SH-SY5Y (cell line): ENCODE results near the gene RBBP8NL.

Experiments
- GATA2 ChIP-seq: IDR thresholded peaks from 2 replicates; pipeline ENCODE4 v1.6.1; 2011; ENCODE audit warnings: mild to moderate bottlenecking, low read depth, low read length
- GATA3 ChIP-seq: IDR thresholded peaks from 2 replicates; pipeline ENCODE4 v1.6.1; 2011; ENCODE audit warnings: low read depth, mild to moderate bottlenecking, low read length, moderate library complexity

RBBP8NL gene

DNA sequence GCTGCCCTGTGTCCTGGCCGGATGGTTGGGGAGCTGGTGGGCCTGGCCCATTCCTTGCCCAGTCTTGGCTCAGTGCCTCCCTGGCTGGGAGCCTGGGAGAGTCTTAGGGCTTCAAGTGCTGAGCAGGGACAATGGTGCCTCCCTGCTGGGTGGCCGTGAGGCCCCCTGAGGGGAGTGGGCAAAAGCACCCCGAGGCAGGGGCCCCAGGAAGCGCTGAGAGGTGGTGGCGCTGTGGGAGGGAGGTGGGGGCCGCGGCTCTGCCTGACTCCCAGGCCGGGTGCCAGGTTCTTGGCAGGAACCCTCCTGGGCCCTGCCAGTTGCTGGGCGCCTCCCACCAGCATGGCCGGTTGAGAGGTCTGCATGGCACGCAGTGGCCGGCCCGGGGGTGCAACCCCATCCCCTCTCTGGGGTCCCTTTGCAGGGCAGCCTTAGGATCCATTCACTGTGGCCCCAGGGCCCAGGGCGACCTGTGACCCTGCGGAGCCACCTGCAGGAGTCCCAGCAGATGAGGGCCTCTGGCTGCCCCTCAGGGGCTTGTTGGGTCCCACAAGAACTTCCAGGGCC lies 49.6 kb downstream of the RBBP8NL start:
- no peak for TF ChIP-seq GATA2
- TF ChIP-seq GATA3 = no peak

DNA sequence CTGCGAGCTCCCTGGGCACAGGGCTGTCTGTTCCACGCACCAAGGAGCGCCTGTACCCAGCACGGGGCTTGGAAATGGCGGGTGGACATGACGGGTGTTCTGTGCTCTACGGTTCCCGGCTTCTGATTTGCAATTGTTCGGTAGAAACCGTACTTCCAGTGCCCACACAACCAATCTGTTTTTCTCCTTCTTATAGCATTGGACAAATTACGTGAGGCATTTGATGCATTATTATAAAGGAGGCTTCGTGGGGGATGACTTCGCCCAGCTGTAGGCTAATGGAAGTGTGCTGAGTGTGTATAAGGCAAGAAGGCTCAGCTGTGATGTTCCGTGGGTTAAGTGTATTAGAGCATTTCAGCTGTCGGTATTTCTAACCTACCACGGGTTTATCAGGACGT lies 50.3 kb downstream of the RBBP8NL start:
- TF ChIP-seq GATA3 (no peak), GATA2 (no peak)

DNA sequence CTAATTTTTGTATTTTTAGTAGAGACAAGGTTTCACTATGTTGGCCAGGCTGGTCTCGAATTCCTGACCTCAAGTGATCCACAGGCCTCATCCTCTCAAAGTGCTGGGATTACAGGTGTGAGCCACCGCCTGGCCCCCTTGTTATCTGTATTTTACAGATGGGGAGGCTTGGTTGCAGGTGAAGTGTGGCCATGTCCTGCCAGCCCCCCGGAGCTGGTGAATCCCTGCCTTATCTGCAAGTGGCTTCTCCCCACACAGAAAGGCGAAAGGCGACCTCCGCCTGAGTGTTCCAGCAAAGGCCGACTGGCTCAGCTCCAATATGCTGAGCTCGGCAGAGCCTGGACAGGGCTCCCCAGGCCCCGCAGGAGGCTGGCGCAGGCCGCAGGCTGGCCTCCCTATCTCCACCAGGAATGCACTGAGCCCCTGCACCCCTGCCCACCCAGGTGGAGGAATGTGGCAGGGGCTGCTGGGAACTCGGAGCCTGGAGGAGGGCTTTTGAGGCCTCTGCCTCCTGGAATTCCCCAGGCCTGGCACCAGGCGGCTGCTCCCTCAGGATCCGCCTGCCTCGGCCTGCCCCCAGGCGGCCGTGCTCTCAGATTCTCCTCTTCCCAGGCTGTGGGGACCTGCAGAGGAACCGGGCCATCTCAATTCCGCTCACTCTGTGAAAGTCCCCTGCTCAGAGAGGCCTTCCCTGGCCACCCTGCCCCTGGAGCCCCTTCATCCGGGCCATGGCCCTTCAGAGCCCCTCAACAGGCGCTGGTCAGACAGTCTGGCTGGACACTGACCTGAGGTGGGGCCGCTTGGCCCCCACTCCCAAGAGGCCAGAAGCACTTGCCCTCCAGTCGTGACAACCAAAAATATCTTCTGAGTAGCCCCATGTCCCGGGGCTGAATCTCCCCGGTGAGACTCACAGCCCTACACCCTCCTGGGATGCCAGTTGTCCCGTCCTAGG lies 51.0 kb downstream of the RBBP8NL start:
- TF ChIP-seq GATA2 = no peak
- no peak for TF ChIP-seq GATA3

DNA sequence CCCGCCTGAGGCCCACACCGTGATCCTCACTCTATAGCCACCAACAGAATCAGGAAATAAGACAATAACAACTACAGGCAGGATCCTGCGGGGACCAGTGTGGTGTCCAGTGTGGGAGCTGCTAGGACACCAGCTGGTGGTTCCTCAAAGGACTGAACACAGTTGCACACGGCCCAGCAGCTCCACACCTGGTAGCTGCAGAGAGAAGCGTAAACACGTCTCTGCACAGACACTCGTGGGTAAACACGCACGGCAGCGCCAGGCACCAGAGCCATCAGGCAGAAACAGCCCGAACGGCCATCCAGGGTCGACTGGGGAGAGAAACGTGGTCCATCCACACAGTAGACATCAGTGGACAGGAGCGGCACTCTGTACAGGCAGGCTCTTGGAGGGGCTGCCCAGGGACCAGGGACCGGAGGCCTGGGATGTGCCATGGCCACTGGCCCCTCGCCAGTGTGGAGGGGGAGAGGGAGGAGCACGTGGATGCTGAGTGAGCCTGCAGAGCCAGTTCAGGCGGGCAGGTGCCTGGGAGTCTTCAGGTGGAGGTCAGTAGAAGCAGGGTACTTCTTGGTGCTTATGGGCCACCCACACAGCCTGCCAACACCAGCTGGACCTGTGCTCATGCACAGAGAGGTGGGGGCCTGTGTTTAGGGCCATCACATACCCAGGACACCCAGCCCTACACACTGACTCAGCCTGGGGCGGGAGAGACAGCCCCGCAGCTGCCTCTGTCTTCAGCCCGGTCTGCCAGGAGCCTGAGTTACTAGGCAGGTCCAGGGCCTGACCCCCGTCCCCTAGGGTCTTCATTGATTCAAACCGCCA lies 52.8 kb downstream of the RBBP8NL start:
- no peak for TF ChIP-seq GATA3

DNA sequence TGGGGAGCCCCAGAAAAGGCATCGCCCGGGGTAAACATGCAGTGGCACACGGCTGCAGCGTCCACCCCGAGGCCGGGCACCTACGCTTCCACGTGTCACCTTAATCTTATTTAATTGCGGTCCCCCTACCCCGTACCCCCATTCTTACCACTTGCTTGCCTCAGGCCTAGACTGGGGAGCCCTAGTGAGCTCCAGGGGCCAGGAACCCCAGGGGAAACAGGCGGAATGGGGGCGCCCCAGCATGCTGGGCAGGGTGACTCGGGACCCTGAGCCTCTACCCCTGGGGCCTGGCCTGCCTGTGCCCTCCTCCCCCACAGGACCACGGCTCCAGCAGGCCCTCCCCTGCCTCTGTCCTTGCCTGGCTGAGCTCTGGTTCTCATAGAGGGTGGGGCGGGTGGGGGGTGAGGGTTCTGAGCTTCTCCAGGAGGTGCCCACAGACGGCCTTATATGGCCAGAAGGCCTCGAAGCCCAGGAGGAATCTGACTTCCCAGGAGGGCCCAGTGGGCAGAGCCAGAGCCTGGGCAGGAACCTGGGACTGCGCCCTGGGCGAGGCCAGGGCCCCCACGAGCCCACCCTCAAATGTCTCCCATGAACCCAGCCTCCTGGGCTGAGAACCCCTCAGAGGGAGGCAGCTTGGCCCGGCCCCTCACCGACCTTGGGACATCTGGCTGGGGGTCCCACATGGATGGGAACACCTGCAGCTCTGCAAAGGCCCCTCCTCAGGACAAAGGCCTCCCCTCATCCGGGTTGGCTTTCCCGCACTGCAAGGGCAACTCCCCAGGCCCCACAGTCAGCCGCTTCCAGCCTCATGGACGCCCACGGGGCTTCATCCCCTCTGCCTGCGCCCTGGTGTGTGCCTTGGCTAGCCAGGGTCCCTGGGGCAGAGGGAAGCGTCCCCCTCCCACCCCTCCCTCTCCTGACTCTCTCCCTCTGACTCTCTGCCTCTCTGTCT lies 55.0 kb downstream of the RBBP8NL start:
- TF ChIP-seq GATA2 (no peak), GATA3 (no peak)

DNA sequence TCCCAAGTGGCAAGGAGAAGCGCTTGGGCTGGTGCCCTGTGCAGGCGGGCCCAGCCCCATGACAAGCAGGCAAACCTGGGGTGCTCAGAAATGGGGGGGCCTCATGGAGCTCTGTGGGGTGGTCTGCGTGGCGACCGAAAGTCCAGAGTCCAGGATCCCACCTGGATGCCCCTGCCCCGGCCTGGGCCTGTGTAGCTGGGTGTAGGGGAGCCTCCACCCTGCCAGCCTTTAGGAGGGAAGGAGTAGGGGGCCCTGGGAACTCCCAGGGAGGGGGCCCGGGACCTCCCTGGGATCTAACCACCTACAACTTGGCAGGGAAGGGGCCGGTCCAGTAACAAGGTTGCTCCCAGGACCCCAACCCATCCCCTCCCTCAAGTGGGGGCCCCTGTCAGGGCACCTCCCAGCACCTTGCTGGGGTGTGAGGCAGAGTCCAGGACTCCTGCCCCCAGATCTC lies 55.7 kb downstream of the RBBP8NL start:
- no peak for TF ChIP-seq GATA3
- no peak for TF ChIP-seq GATA2

DNA sequence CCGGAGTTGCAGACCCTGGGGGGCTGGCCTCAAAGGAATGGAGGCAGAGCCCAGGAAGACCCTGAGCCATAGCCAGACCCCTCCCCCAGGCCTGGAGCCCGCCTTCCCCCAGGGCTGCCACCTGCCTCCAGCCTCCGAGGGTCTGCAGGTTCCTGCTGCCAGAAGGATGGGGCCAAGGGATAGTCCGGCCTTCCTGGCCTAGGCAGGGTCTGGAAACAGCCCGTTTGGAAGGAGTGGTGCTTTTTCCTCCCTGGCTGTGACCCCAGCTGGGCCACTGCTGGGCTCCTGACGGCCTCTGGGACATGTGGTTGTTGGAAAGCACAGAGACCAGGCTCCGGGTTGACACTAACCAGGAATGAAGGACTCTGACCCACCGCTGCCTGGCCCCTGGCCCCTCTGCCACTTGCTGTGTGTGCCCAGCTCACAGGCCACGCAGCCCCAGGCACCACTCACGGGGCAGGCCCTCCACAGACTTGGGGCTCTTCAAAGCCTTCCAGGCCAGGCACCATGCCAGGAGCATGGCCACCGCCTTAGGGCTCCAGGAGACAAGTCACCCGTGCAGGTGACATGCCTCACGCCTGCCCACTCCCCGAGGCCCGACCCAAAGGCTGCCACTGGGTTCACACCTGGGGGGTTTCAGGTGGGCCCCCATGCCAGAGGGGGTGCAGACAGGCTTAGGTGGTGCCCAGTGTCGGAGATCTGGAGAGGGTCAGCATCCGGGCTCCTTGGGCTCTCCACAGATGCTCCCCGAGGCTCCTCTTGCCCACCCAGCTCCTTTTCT lies 56.3 kb downstream of the RBBP8NL start:
- TF ChIP-seq GATA3 (no peak), GATA2 (no peak)

DNA sequence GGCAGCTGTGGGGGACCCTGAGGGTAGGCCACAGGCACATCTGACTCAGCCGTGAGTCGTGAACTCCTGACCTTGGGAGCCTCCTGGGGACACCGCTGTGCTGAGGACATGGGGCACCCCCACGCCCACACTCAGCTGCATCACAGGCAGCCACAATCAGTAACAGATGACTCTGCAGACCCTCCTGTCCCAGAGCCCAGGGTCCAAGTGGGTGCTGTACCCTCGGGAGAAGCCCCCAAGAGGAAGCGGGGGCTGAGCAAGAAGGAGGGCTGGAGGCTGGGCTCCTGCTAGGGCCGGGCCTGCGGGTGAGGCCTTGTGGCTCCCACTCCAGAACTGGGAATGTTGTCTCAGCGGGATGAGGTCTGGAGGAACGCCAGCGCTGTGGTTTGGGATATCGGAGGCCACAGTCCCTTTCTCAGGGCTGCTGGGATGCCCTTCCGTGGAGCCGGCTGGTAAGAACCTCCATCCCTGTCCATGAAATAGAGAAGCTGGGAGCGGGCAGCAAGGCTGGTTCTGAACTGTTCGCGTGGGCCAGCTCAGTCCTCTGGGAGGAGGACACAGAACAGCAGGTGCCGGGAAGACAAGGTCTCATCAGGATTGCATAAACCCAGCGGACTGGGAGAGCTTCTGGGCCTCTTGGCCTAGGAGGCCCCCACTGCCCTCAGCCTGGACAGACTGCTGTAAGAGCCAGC lies 57.1 kb downstream of the RBBP8NL start:
- TF ChIP-seq GATA3 (no peak), GATA2 (no peak)

DNA sequence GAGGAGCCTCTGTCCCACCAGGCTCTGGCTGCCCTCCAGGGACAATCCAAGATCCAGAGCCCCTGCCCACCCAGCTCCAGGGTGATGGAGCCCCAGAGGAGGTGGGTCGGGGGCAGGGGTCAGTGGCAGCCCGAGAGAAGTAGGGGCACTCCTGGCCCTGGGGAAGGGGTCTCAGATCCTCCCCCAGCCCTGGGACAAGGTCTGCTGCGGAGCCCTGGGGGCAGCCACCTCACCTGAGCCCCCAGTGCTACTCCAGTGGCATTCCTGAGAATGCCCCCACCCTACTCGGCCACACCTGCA lies 57.6 kb downstream of the RBBP8NL start:
- TF ChIP-seq GATA2 (no peak), GATA3 (no peak)

DNA sequence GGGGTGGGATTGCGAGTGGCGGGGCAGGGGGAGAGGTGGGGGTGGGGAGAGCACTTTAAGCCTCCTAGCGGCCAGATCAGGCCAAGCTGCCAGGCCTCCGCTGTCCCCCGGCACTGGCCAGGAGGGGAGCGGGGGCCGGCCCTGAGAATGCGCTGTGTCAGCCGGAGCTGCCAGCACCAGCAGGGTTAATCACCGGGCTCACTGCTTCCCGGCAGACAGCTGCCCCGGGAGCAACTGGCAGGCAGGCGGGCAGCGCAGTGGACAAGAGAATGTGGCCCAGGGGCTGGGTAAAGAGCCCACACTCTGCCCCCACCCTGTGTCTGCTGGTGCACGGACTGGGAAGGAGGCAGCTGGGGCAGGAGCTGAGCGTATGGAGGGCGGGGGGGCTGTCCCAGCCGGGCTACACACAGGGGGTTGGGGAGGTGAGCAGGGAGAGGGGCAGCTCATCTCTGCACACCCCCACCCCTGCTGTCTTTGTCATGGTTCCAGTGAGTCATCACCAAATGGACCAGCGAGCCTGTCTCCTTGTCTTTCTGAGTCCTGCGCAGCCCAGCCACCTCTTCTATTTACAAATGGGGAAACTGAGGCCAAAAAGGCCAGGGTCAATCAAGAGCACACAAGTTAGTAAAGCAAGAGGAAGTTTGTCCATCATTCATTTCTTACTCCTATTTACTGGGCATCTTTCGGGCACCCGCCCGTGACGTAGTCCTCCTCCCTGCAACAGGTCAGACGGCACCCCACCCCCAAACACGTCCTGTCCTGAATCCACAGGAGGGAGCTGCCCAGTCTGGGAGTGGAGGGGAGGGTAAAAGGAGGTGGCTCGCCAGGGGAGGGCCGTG lies 58.1 kb downstream of the RBBP8NL start:
- TF ChIP-seq GATA2 (no peak), GATA3 (no peak)

DNA sequence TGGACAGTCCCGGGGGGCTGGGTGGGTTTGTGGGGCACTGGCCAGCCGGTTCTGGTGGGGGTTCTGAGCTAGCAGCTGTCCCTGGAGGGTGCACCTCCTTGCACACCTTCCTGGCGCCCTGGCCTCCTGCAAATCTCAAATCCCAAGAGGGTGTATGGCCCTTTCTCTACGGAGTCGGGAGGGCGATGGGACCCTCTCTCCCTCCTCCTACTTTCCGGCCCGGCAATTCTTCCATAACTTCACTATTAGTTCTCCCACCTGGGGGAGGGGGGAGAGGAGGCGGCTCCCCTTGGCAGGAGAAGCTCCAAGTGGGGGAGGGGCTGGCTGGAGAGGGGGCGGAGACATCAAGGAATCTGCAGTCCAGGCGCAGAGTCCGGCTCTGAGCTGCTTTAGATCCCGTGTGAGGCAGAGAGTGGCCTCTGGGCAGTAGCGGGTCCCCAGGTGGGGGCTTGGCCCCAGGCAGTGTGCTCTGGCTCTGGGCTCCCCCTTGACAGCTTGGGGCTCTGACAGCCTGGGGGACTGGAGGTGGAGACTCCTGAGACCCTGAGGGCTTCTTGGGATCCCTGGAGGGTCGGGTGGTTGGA lies 58.9 kb downstream of the RBBP8NL start:
- no peak for TF ChIP-seq GATA2
- TF ChIP-seq GATA3 = no peak
